IMR-90 (cell line): ENCODE data around the gene NPTX1. TPM values are rescaled to one million over a fixed set of nuclear protein-coding genes. Genes with fewer than 3 reads are reported as not detected.
A peak's percentile ranks its signal among the peaks of the same experiment; 100 is the strongest.

Experiments
- ATAC-seq: fragments of 200-7000 bp; cut with Tn5 transposase; 2 replicates; pipeline ENCODE4 v1.9.1; 2020; ENCODE audit warnings: low read depth, mild to moderate bottlenecking, moderate library complexity
- BruUV-seq: library from RNA; stranded (reverse); fragments of 400-500 nt; replicated peaks from 2 replicates; lab custom pipeline; 2021; lab: Mats Ljungman, UMichigan
- CTCF ChIA-PET: fragments of 300-600 bp; formaldehyde crosslinking; extraction: SDS; loops from one replicate; lab custom pipeline; 2021; ENCODE audit warnings: antibody characterized with exemption; lab: Yijun Ruan, JAX
- POLR2A ChIA-PET: fragments of 300-600 bp; sonication (Branson Sonifier 250); formaldehyde crosslinking; loops from one replicate; lab custom pipeline; 2022; ENCODE audit warnings: antibody characterized with exemption; ENCODE audit not compliant: unreplicated experiment; lab: Charles Lee
- DNase-seq: peaks from one replicate; pipeline ENCODE4 v3.0.0; 2013
- H2AFZ ChIP-seq: replicated peaks from 2 replicates; pipeline ENCODE3; 2013; ENCODE audit warnings: low read length, mild to moderate bottlenecking; ENCODE audit not compliant: poor library complexity
- H2AK5ac ChIP-seq: 2 replicates; pipeline ENCODE4 v1.6.1; 2013; ENCODE audit warnings: low read depth, low read length, inconsistent platforms
- H2AK9ac ChIP-seq: replicated peaks from 2 replicates; pipeline ENCODE3; 2013; ENCODE audit warnings: mild to moderate bottlenecking, low read depth, low read length, moderate library complexity; ENCODE audit not compliant: poor library complexity
- H2BK120ac ChIP-seq: 2 replicates; pipeline ENCODE4 v1.6.1; 2013; ENCODE audit warnings: low read depth, low read length, inconsistent platforms
- H2BK15ac ChIP-seq: 3 replicates; pipeline ENCODE4 v1.6.1; 2013; ENCODE audit warnings: low read depth, low read length, inconsistent platforms
- H2BK20ac ChIP-seq: 2 replicates; pipeline ENCODE4 v1.6.1; 2013; ENCODE audit warnings: low read depth, mild to moderate bottlenecking, inconsistent platforms, low read length, moderate library complexity
- H2BK5ac ChIP-seq: 2 replicates; pipeline ENCODE4 v1.6.1; 2013; ENCODE audit warnings: mild to moderate bottlenecking, low read depth, low read length, inconsistent platforms; ENCODE audit not compliant: poor library complexity, severe bottlenecking
- H3K14ac ChIP-seq: replicated peaks from 2 replicates; pipeline ENCODE4 v1.6.1; 2013; ENCODE audit warnings: low read depth, low read length, inconsistent platforms
- H3K18ac ChIP-seq: 2 replicates; pipeline ENCODE4 v1.6.1; 2013; ENCODE audit warnings: low read depth, low read length, control low read depth
- H3K23ac ChIP-seq: 2 replicates; pipeline ENCODE4 v1.6.1; 2013; ENCODE audit warnings: low read depth, low read length, inconsistent platforms
- H3K27ac ChIP-seq: 2 replicates; pipeline ENCODE4 v1.5.1; 2013; ENCODE audit warnings: mild to moderate bottlenecking, control low read depth, low read length; ENCODE audit not compliant: insufficient read depth
- H3K27me3 ChIP-seq: 2 replicates; pipeline ENCODE4 v1.6.1; 2013; ENCODE audit warnings: low read length; ENCODE audit not compliant: control insufficient read depth, insufficient read depth
- H3K36me3 ChIP-seq: 2 replicates; pipeline ENCODE4 v1.6.1; 2013; ENCODE audit warnings: low read length, mixed read lengths; ENCODE audit not compliant: control insufficient read depth, insufficient read depth
- H3K4ac ChIP-seq: 2 replicates; pipeline ENCODE4 v1.6.1; 2013; ENCODE audit warnings: low read depth, low read length, inconsistent platforms
- H3K4me1 ChIP-seq: 2 replicates; pipeline ENCODE4 v1.6.1; 2013; ENCODE audit warnings: low read length, mixed read lengths; ENCODE audit not compliant: control insufficient read depth, insufficient read depth
- H3K4me2 ChIP-seq: 2 replicates; pipeline ENCODE4 v1.6.1; 2013; ENCODE audit warnings: low read depth, mild to moderate bottlenecking, control low read depth, low read length, moderate library complexity
- H3K4me3 ChIP-seq: 2 replicates; pipeline ENCODE4 v1.5.1; 2013; ENCODE audit warnings: low read depth, mild to moderate bottlenecking, control low read depth, low read length, moderate library complexity; ENCODE audit not compliant: insufficient read depth
- H3K56ac ChIP-seq: 2 replicates; pipeline ENCODE4 v1.6.1; 2013; ENCODE audit warnings: low read length, inconsistent platforms; ENCODE audit not compliant: insufficient read depth; ENCODE audit errors: extremely low read depth
- H3K79me1 ChIP-seq, 2 experiments: 2 replicates each; pipeline ENCODE4 v1.6.1; 2013; ENCODE audit warnings: low read length in 2 of 2, inconsistent platforms in 1 of 2, low read depth in 1 of 2
- H3K9ac ChIP-seq: 2 replicates; pipeline ENCODE4 v1.6.1; 2013; ENCODE audit warnings: low read depth, low read length, control low read depth
- H3K9me1 ChIP-seq: 2 replicates; pipeline ENCODE4 v1.6.1; 2013; ENCODE audit warnings: low read length, inconsistent platforms; ENCODE audit not compliant: insufficient read depth
- H3K9me3 ChIP-seq: 2 replicates; pipeline ENCODE4 v1.6.1; 2013; ENCODE audit warnings: low read length; ENCODE audit not compliant: control insufficient read depth, insufficient read depth
- H4K20me1 ChIP-seq: 2 replicates; pipeline ENCODE4 v1.6.1; 2013; ENCODE audit warnings: low read length, inconsistent platforms; ENCODE audit not compliant: insufficient read depth
- H4K5ac ChIP-seq: 2 replicates; pipeline ENCODE4 v1.6.1; 2013; ENCODE audit warnings: mild to moderate bottlenecking, low read depth, low read length, control low read depth
- H4K8ac ChIP-seq, 2 experiments: 2 replicates each; pipeline ENCODE4 v1.6.1; 2013; ENCODE audit warnings: low read depth in 2 of 2, low read length in 2 of 2, control low read depth in 1 of 2, inconsistent platforms in 1 of 2
- H4K91ac ChIP-seq: 2 replicates; pipeline ENCODE4 v1.6.1; 2013; ENCODE audit warnings: low read depth, low read length, inconsistent platforms; ENCODE audit not compliant: insufficient read depth
- CHD1 ChIP-seq: IDR thresholded peaks from 2 replicates; pipeline ENCODE4 v1.6.1; 2012; ENCODE audit warnings: low read depth, low read length, improper control_type of control experiment
- FOS ChIP-seq: fragments of 150-350 bp; IDR thresholded peaks from 2 replicates; pipeline ENCODE4 v1.6.1; 2016; ENCODE audit warnings: low read depth, low read length
- MAFK ChIP-seq: IDR thresholded peaks from 2 replicates; pipeline ENCODE4 v1.6.1; 2012; ENCODE audit warnings: low read depth, low read length, improper control_type of control experiment
- MAZ ChIP-seq: IDR thresholded peaks from 2 replicates; pipeline ENCODE4 v1.6.1; 2012; ENCODE audit warnings: low read depth, mild to moderate bottlenecking, low read length, improper control_type of control experiment, moderate library complexity, borderline replicate concordance
- MXI1 ChIP-seq: IDR thresholded peaks from 2 replicates; pipeline ENCODE4 v1.6.1; 2012; ENCODE audit warnings: low read depth, mild to moderate bottlenecking, low read length, moderate library complexity, borderline replicate concordance
- NFE2L2 ChIP-seq: fragments of 150-350 bp; IDR thresholded peaks from 2 replicates; pipeline ENCODE4 v1.6.1; 2016; ENCODE audit warnings: low read depth, mild to moderate bottlenecking, low read length
- POLR2A ChIP-seq: IDR thresholded peaks from 2 replicates; pipeline ENCODE4 v1.6.1; 2012; ENCODE audit warnings: mild to moderate bottlenecking, low read depth, low read length
- RAD21 ChIP-seq: IDR thresholded peaks from 2 replicates; pipeline ENCODE4 v1.6.1; 2012; ENCODE audit warnings: low read length, improper control_type of control experiment
- RCOR1 ChIP-seq: IDR thresholded peaks from 2 replicates; pipeline ENCODE4 v1.6.1; 2012; ENCODE audit warnings: mild to moderate bottlenecking, low read length, improper control_type of control experiment; ENCODE audit not compliant: insufficient replicate concordance
- RFX5 ChIP-seq: IDR thresholded peaks from 2 replicates; pipeline ENCODE4 v1.8.0; 2012; ENCODE audit warnings: low read depth, mild to moderate bottlenecking, low read length, moderate library complexity
- SMC3 ChIP-seq: fragments of 150-350 bp; IDR thresholded peaks from 2 replicates; pipeline ENCODE4 v1.6.1; 2016; ENCODE audit warnings: low read depth, mild to moderate bottlenecking, antibody characterized with exemption, low read length, moderate library complexity
- WGBS, 2 experiments: methylation state at CpG; one replicate each; pipeline versions ENCODE4 v1.1.5 to v1.1.7; 2013; ENCODE audit warnings: missing lambda C conversion rate in 2 of 2; ENCODE audit not compliant: insufficient read length in 1 of 2; ENCODE audit errors: extremely low coverage in 2 of 2; 5-methylcytosine and 5-hydroxymethylcytosine counted together
- dilution Hi-C: fragments of 300-500 bp; cut with HindIII; formaldehyde crosslinking; loops from one replicate; pipeline ENCODE4 v1.14.3; 2018; ENCODE audit warnings: low sequenced_read_pairs; ENCODE audit not compliant: unreplicated experiment
- in situ Hi-C: fragments of 300-500 bp; cut with MboI; formaldehyde crosslinking; loops from 3 replicates; pipeline ENCODE4 v1.14.3; 2019; ENCODE audit warnings: low sequenced_read_pairs, inconsistent platforms, mixed read lengths
- intact Hi-C: fragments of 100-400 bp; cut with micrococcal nuclease; formaldehyde crosslinking; loops from 2 replicates; pipeline ENCODE4 v1.10.0; 2022
- polyA plus RNA-seq, 3 experiments: library from polyadenylated mRNA; depleted of rRNA; stranded (reverse); fragments of >200 nt; gene quantifications; 2 replicates each; pipeline ENCODE4 v1.2.3, GENCODE V29; 2012; ENCODE audit warnings: low replicate concordance in 1 of 3
- total RNA-seq: library from RNA; depleted of rRNA; stranded (reverse); fragments of >200 nt; gene quantifications from 2 replicates; pipeline ENCODE4 v1.2.3, GENCODE V29; 2012
- TF ChIP-seq, protein P1 (sequence below): fragments of 150-350 bp; IDR thresholded peaks from 2 replicates; pipeline ENCODE4 v1.6.1; 2016; ENCODE audit warnings: low read depth, mild to moderate bottlenecking, low read length, moderate library complexity, borderline replicate concordance
- TF ChIP-seq, protein P2 (sequence below): fragments of 150-350 bp; IDR thresholded peaks from 2 replicates; pipeline ENCODE4 v1.6.1; 2017; ENCODE audit warnings: mild to moderate bottlenecking, antibody characterized with exemption, low read length, low read depth

Gene NPTX1
- total and polyA plus RNA-seq, 2 of the 4 experiments (the other 2 are of a cell fraction) = 20.8 to 39.5 TPM

DNA sequence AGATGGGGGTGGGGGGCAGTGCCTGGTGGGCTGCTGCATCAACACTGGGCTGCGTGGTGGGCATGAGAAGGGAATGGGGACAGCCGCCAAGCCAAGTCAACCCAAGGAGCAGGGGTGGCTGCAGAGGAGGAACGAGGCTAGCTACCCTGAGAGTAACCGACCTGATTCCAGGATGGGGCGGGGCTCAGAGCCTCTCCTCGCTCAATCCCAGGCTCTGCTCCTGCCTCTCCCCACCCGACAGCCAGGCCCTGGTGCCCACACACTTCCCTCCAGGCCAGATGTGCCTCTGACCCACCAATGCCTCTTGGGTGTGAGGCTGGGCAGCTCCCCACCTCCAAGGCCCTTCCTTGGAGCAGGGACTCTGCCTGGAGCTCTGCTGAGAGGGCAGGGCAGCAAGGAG is 2.7 kb downstream of the NPTX1 start (continued):
- TF ChIP-seq POLR2A (no peak), MXI1 (no peak)
- TF ChIP-seq, protein P1, sequence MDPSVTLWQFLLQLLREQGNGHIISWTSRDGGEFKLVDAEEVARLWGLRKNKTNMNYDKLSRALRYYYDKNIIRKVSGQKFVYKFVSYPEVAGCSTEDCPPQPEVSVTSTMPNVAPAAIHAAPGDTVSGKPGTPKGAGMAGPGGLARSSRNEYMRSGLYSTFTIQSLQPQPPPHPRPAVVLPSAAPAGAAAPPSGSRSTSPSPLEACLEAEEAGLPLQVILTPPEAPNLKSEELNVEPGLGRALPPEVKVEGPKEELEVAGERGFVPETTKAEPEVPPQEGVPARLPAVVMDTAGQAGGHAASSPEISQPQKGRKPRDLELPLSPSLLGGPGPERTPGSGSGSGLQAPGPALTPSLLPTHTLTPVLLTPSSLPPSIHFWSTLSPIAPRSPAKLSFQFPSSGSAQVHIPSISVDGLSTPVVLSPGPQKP = no peak

DNA sequence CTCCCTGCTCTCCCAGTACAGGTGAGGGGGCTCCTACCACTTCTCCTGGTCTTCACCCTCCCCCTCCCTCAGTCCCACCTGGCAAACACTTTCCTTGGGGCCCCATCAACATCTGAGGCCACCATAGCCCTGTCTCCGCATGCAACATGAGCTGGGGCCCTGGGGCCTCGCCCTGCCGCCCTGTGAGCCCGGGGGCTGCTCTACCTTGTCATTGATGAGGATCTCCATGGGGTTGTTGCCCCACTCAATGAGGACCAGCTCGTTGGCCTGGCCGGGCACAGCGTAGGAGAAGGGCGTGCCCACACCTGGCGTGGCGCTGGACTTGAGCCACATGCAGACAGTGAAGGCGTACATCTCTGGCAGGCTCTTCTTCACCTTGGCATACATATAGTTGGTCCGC is 3.4 kb downstream of the NPTX1 start:
- Histone ChIP-seq H2AK9ac (peak overlapping the region; percentile 58), H3K9me3 (no peaks in the 10 kb centered on the region), H2AK5ac (no peak overlapping the region), H3K27ac (no peak overlapping the region), H2BK120ac (no peak overlapping the region), H4K91ac (no peak overlapping the region), H3K4me2 (no peak overlapping the region), H3K18ac (no peak overlapping the region), H3K9me1 (peaks cover 2% of the 10 kb centered on the region; the same call in 1 of the 2 replicates), H3K56ac (no peak overlapping the region), H2BK5ac (no peak overlapping the region), H4K20me1 (peaks cover 46% of the 10 kb centered on the region), H3K4me3 (no peak overlapping the region), H4K8ac (no peak overlapping the region), H3K27me3 (peaks cover 25% of the 10 kb centered on the region), H3K79me1 (peaks cover 0 to 15% of the 10 kb centered on the region in 2 experiments; a peak in 1 of 4 replicates), H2BK20ac (no peak overlapping the region), H2AFZ (peak overlapping the region; percentile 24), H3K36me3 (peaks cover 6% of the 10 kb centered on the region; the same call in 1 of the 2 replicates), H3K4ac (no peak overlapping the region), H3K14ac (no peak overlapping the region), H2BK15ac (no peak overlapping the region), H3K9ac (no peak overlapping the region), H4K5ac (no peak overlapping the region), H3K4me1 (peaks cover 4% of the 10 kb centered on the region; the same call in 1 of the 2 replicates), H3K23ac (no peak overlapping the region)
- ChIA-PET POLR2A (interaction anchor here (0.6 kb wide), 1 partner anchor 133 kb away, joined by 4 read pairs; no protein-coding TSS in a partner anchor), CTCF (interaction anchor here (0.9 to 1.0 kb wide), 2 partner anchors 103 to 360 kb away, joined by 3 read pairs; no protein-coding TSS in a partner anchor)
- BruUV-seq = no TSS peak
- dilution Hi-C loops (no loop called here), in situ Hi-C loops (no loop called here), intact Hi-C loops (loop anchor here (5.0 to 10.0 kb wide), 2 partner anchors 46 to 382 kb away; no protein-coding TSS in a partner anchor)
- 86% methylated on average over 6 of the region's 12 CpGs; no CpG with 5 or more reads in 1 of the 2 experiments for WGBS, 2 experiments
- no peak for ATAC-seq
- DNase-seq = no peak
- TF ChIP-seq MXI1 = no peak
- TF ChIP-seq NFE2L2 = no peak
- no peak for TF ChIP-seq SMC3
- TF ChIP-seq MAZ = no peak
- TF ChIP-seq, protein P2, sequence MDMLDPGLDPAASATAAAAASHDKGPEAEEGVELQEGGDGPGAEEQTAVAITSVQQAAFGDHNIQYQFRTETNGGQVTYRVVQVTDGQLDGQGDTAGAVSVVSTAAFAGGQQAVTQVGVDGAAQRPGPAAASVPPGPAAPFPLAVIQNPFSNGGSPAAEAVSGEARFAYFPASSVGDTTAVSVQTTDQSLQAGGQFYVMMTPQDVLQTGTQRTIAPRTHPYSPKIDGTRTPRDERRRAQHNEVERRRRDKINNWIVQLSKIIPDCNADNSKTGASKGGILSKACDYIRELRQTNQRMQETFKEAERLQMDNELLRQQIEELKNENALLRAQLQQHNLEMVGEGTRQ = no peak
- TF ChIP-seq FOS = no peak
- TF ChIP-seq RCOR1 = no peak
- TF ChIP-seq RAD21 = no peak
- TF ChIP-seq CHD1 = no peak
- TF ChIP-seq, protein P1 = no peak
- no peak for TF ChIP-seq RFX5
- TF ChIP-seq MAFK = no peak
